DMS 273 treated with DMSO at 0.1 percent for 48 hours (cell line): Measurements from ENCODE around the gene SYDE1.

ENCODE experiments used
- DNase-seq: peaks from one replicate; lab custom pipeline; 2025; lab: John Stamatoyannopoulos, UW

The SYDE1 gene

DNA sequence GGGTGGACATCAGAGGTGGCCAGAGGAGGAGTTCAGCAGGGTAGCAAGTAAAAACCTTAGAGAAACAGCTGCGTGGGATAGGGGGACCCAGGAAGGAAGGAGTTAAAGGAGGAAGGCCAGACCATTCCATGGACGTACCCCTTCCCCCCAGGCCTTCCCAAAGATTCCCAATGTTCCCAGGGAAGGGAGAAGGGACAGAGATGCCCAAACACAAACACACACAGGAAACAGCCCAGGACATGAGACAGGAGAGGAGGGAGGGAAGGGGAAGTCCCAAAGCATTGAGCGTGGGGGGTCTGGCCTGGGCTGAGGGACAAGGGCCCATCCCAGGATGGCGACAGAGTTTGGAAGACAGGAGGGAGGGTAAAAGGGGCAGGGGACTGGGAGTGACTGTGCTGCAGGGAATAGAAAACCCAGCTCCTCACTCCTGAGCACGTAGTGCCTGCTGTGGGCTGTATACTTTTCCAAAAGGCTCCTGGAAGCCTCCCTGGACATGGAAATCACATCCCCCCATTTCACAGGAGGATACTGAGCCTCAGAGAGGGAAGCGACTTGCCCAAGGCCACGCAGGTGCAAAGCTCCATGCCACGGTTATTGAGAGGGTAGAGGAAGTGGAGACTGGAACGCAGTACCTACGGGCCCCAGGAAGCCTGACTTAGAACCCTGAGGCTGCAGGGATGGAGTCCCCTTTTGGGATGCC lies 1.1 kb downstream of the SYDE1 start:
- no peak for DNase-seq

DNA sequence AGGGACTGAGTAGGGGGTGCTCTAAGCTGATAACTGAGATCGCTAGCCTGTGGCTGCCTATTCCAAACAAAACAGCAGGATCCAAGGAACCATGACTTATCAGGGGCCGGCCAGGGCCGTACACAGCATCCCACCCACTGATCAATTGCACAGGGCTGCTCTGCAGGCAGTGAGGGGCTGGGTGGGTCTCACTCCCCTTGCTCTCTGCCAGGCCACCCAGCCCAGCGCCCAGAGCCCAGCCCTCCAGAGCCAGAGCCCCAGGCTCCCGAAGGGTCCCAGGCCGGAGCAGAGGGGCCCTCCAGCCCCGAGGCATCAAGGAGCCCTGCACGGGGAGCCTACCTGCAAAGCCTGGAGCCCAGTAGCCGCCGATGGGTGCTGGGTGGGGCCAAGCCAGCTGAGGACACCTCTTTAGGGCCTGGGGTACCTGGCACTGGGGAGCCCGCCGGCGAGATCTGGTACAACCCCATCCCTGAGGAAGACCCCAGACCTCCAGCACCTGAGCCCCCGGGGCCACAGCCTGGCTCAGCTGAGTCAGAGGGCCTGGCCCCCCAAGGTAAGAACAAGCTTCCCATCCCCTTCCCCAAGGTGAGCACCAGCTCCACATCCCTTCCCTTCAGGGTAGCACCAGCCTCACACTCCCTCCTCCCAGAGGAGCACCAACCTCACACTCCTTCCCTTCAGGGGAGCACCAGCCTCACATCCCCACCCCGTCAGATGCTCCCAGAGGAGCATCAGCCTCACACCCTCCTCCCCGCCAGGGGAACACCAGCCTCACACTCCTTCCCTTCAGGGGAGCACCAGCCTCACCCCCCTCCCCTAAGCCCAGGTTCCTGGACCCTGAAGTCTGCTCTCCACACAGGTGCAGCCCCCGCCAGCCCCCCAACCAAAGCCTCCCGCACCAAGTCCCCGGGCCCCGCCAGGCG lies 1.9 kb downstream of the SYDE1 start:
- no peak for DNase-seq

DNA sequence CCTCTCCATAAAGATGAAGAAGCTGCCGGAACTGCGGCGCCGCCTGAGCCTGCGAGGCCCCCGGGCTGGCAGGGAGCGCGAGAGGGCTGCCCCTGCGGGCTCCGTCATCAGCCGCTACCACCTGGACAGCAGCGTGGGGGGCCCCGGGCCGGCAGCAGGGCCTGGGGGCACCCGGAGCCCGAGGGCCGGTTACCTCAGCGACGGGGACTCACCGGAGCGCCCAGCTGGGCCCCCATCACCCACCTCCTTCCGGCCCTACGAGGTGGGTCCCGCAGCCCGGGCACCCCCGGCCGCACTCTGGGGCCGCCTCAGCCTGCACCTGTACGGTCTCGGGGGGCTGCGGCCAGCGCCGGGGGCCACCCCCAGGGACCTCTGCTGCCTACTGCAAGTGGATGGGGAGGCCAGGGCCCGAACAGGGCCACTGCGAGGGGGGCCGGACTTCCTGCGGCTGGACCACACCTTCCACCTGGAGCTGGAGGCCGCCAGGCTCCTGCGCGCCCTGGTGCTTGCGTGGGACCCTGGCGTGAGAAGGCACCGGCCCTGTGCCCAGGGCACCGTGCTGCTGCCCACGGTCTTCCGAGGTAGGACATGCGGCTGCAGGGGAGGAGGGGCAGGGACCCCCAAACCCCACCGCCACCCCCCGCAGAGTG lies 2.7 kb downstream of the SYDE1 start:
- no peak for DNase-seq

DNA sequence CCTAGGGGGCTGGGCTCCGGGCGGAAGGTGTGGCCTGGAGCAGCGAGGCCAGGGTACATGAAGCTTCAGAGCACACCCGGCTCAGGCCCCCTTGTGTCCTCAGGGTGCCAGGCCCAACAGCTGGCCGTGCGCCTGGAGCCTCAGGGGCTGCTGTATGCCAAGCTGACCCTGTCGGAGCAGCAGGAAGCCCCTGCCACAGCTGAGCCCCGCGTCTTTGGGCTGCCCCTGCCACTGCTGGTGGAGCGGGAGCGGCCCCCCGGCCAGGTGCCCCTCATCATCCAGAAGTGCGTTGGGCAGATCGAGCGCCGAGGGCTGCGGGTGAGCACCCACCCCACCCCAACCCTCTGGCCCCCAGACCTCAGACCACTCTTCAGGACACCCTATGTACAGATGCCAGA lies 3.2 kb downstream of the SYDE1 start:
- DNase-seq, result no peak

DNA sequence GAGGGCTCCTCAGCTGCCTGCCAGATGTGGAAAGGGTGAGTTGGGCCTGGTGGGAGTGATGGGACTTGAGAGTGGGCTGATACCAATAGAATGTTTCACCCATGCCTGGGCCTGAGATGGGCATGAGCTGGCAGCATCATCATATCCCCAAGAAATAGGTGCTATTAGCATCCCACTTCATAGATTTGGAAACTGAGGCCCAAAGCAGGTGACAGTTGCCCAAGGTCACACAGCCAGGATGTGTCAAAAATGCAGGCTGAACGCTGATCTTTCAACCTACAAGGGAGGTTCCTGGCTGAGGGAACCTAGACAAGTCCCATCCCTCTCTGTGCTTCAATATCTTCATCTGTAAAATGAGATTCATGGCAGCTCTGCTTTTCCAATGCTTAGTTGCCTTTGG lies 4.6 kb downstream of the SYDE1 start:
- no peak for DNase-seq

DNA sequence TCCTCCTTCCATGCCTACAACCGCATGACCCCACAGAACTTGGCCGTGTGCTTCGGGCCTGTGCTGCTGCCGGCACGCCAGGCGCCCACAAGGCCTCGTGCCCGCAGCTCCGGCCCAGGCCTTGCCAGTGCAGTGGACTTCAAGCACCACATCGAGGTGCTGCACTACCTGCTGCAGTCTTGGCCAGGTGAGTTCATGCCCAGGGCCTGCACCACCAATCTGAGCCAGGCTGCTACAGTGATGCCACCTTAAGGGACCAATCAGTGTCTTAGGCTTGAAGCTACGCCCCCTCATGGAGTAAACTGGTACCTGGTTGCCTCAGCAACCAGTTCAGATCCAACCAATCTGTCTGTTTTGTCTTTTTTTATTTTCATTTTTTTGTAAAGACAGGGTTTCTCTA lies 5.2 kb downstream of the SYDE1 start:
- DNase-seq, result no peak

DNA sequence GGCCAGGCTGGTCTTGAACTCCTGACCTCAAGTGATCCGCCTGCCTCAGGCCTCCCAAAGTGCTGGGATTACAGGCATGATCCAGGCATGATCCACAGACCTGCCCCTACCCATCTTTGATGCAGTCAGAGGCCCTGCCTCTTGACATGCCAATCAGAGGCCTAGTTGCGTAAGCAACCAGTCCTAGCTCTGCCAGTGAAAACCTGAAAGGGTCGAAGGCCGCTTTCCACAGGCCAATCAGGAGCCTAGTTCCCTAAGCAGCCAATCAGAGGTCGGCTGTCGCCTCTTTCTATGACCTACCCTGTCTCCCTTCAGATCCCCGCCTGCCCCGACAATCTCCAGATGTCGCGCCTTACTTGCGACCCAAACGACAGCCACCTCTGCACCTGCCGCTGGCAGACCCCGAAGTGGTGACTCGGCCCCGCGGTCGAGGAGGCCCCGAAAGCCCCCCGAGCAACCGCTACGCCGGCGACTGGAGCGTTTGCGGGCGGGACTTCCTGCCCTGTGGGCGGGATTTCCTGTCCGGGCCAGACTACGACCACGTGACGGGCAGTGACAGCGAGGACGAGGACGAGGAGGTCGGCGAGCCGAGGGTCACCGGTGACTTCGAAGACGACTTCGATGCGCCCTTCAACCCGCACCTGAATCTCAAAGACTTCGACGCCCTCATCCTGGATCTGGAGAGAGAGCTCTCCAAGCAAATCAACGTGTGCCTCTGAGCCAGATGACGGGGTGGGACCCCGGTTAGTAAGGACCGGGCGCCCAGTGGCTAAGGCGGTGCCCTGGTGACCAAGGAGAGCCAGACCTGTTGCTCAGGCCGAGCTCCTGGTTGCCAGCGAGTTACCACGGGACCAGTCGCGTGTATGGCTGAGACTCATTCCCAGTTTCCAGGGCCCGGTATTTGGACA lies 6.3 kb downstream of the SYDE1 start:
- DNase-seq, result no peak

DNA sequence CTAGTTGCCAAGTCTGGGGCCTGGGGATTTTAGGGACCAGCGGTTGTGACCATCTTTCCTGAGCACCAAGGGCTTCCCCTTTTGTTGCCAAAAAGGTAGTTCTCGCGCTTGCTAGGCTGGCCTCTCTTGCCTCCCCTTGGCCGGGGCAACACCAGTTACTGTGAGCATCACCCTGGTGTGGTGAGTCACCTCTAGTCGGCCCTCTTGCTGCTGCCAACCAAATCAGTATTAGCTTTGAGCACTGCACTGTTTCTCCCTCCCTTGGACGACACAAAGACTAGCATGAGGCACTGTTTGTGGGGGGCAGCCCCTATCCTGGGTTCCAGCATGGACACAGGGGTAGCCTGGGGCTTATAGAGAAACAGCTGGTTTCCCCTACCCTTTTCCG lies 6.9 kb downstream of the SYDE1 start:
- no peak for DNase-seq

DNA sequence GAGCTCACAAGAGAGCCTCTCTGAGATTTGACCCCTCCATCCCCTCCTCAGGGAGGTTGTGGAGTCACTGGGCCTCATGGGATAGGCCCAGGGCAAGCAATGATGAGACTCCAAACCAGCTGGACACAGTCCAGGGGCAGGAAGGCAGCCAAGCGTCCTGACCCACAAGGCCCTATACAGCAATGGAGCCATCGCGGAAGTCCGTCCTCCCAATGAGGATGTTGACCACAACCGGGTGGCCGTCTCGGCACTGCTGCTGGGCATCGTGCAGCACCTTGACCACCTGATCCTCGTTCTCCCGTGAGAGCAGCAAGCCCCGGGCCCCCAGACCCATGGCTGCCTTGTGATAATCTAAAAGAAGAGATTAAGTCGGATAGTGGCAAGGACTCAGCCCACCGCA lies 7.9 kb downstream of the SYDE1 start:
- no peak for DNase-seq

DNA sequence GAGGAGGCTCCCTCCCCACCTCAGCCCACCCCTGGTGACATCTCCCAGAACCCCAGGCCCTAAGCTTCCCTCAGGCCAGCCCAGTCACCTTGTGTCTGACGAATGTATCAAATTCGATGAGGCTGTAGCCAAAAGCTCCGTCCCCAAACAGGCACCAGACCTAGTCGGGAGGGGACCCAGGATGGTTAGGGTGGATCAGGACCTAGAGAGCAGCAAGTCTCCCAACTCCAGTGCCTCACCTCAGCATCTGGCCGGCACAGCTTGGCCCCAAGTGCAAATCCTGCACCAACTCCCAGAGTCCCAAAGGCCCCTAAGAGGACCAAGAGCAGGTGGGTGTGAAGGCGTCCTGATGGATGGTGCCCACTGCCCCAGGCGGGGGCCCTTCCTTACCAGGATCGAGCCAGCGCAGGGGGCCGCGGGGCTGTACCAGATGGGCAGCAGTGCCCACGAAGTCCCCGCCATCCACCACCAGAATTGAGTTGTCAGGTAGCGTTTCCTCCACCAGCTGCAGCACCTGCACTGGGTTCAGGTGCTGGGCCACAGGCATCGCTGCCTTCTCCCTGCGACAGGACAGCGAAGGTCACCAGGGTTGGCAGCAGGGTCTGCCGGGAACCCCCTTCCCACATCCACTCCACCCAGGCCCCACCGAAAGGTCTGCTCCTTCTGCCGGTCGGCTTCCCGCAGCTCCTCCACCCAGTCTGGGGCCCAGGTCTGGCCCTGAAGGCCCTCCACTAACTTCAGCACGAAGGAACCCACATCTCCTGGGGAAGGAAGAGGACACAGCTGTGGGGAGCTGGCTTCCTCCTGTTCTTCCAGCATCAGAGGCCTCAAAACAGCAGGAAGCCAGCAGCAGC lies 8.8 kb downstream of the SYDE1 start:
- no peak for DNase-seq

DNA sequence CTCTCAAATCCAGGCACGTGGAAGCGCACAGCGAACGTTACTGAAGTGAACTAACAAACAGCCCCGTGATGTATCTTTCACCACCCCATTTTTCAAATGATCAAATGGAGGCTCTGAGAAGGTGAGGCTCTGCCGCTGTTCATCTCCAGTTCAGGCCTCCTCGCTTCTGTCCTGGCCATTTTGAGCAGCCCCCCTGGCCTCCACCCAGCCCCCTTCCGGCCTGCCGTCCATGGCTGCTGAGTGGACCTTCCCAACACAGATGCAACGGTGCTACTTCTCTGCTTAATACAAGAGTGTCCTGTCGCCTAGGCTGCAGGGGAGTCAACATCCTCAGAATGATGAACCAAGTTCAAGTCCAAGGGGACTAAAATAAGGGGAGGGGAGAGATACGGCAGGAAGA lies 9.7 kb downstream of the SYDE1 start:
- no peak for DNase-seq

DNA sequence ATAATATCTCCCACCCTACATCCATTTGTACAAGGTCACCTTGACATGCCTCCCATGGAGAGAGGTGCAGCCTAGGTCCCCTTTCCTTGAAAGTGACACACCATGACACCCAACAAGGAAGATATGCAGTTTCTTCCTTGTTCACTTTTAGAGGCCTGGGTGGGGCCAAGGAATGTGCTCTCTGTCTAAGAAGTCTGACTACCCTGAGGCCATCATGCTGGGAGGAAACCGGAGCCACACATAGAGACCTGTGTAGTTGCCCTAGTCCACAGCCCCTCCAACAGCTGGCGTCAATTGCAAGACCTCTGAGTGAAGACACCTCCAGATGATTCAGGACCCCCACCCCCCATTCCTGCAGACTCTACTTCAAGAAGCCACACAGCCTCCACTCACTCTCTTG lies 11.0 kb downstream of the SYDE1 start:
- no peak for DNase-seq

DNA sequence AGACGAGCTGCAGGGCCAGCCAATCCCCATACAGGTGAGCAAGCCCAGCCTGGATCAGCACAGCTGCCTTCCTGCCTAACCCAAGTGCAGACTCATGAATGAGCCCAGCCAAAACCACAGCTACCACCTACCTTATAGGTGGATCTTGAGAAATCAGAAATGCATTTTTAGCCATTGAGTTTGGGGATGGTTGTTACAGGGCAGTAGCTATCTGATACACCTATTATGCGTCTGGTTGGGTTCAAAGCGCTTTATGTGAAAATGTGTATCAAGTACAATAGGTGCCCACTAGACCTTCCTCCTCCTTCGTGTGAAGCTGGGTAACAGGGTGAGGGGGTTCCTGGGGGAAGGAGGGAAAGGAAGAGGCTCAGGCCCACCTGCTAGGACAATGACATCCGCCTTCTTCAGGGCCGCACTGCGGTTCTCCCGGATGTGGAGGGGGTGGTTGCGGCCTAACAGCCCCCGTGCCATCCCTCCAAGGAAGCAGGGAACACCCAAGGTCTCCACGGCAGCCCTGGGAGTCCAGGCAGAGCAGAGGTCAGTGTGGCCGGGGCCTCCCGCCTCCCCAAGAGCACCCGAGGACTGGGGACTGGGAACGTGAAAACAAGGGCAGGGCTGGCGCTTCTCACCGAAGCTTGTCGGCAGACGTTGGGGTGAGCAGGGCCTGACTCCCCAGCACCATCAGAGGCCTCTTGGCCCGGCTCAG lies 11.7 kb downstream of the SYDE1 start:
- no peak for DNase-seq

DNA sequence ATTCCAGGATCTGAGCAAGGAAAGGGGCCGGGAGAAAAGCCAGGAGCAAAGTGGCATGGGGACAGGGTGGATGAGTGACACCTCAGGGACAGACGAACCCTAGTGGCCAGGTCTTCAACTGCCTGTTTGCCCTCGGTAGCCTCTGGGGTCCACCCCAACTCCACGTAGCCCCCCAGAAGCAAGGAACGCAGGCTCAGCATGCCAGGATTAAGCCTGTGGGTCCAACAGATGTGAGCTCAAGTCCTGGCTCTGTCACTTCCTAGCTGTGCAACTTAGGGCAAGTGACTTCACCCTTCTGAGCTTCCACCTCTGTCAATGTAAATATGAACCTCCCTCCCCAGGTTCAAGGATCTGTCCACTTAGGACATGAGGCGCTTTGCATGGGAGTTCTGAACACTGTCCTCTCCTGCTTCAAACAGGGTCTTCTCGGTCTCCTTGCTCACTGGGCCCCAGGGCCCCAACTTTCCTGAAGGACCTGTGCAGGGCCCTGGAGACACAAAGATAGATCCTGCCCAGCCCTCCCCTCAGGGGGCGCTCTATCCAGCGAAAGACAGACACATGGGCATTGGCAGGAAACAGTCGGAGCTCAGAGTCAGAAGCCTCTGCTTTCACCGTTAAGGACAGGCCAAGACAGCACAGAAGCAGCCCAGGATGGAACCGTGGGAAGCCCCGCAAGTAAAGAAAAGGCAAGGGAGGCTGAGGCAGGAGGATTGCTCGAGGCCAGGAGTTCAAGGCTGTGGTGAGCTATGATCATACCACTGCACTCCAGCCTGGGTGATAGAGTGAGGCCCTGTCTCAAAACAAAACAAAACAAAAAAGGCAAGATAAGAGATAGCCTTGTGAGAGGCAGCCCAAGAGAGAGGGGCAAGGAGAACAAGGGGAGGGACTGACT lies 13.2 kb downstream of the SYDE1 start:
- no peak for DNase-seq

DNA sequence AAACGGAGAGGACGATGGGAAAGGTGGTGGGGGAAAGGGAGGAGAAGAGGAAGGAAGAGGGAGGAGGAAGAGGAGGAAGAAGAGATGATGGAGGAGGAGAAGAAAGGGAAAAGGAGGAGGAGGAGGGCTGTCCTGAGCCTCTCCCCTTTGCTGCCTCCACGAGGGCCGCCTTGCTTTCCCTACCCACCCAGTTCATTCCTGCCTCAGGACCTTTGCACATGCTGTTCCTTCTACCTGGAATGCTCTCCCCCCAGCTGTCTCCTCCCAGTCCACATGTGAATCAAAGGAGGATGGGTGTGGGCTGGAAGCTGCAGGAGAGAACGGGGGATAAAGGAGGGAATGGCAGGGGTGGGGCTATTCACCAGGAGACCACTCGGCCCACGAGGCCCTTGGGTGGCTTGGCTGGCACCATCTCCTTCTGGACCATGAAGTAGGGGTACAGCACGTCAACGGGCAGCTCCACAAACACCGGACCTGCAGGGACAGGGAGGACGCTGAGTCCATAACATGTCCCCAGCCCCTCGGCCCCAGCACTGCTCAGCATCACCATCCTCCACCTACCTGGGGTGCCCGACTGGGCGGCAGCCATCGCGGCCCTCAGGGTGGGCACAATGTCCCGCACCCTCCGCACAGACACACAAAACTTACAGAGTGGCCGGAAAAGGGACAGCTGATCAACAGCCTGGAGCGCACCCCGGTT lies 15.3 kb downstream of the SYDE1 start:
- DNase-seq, result no peak

DNA sequence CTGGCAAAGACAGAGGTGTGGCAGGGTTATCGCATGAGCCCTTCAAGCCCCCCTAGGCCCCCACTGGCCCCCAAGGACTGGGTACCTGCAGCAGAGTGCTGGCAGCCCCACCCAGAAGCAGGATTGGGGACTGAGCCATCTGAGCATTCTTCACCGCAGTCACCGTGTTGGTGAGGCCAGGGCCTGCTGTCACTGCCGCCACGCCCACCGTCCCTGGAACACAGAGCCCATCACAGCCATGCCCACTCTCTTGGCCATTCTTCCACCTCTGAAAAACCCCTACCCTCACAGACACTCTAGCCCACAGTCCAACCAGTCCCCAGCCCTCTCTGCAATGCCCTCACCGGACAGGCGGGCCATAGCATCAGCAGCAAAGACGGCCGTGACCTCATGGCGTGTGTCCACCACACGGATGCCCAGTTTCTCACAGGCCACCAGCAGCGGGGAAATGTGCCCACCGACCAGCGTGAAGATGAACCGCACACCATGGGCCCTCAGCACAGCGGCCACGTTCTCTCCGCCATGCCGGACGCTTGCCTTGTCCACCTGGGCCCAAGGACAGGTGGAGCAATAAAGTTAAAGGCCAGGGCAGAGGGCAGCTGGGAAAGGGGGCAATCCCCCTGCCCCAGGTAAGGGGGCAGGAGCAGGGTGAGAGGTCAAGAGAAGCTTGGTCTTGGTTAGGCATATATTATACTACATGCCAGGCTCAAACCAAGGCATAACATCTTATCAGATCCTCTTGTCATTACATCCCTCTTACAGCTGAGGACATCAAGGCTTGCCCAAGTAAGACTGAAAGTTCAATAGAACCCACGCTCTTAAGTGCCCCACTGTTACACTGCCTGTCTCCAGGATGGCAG lies 16.1 kb downstream of the SYDE1 start:
- DNase-seq, result no peak

DNA sequence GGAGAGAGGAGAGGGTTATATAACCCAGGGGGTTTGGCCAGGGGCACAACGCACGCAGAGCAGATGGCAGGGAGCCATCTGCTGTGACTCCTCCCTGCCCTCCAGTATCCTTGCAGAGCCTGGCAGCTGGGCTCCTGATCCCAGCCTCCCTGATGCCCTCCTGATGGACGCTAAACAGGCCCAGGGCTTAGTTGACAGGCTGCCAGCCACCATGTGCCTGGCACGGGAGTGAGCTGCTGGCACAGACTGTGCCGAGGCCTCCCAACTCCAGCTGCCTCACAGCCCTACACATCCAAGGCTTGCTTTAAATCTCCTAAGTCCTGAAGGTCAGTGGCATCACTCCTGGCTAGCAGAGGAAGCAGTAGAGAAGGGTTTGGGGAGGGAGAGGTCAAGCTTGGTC lies 16.7 kb downstream of the SYDE1 start:
- peak; percentile 92 for DNase-seq
